K562 (cell line): Measurements from ENCODE around the gene PLTP. TPM values are rescaled to one million over a fixed set of nuclear protein-coding genes. Genes with fewer than 3 reads are reported as not detected.
"Not testable (repeated sequence)": the region's sequence is repeated elsewhere in the genome, so short reads cannot be mapped to it uniquely, and the experiment has no call there.

Source experiments
- ATAC-seq: fragments of 200-7000 bp; cut with Tn5 transposase; 3 replicates; pipeline ENCODE4 v1.9.1; 2020; ENCODE audit warnings: moderate library complexity
- BruUV-seq: library from RNA; stranded (reverse); fragments of 400-500 nt; replicated peaks from 2 replicates; lab custom pipeline; 2021; lab: Mats Ljungman, UMichigan
- CTCF ChIA-PET: fragments of 300-600 bp; formaldehyde crosslinking; extraction: SDS; loops from one replicate; lab custom pipeline; 2021; ENCODE audit warnings: low intra/inter-chr PET ratio; lab: Yijun Ruan, JAX
- POLR2A ChIA-PET: fragments of 300-600, 350-650 bp; sonication (Branson Sonifier 250); formaldehyde crosslinking; extraction: SDS; loops from one replicate; lab custom pipeline; 2021; ENCODE audit warnings: antibody characterized with exemption, inconsistent platforms; lab: Yijun Ruan, JAX
- DNase-seq, 4 experiments: peaks; one replicate each; pipeline versions ENCODE4 v3.0.0 to v3.0.0-alpha.2; 2011 to 2018; ENCODE audit warnings: low spot score in 3 of 4, mixed read lengths in 3 of 4; ENCODE audit errors: extremely low read depth in 1 of 4
- FAIRE-seq: peaks from 2 replicates; lab custom pipeline; 2011; peaks lifted over from hg19 to GRCh38; lab: Jason Lieb, UNC
- H2AFZ ChIP-seq: 2 replicates; pipeline ENCODE4 v1.6.0; 2011; ENCODE audit warnings: low read depth, low read length, control low read depth, inconsistent platforms
- H3K27ac ChIP-seq: fragments of 200-600 bp; 3 replicates; pipeline ENCODE4 v1.8.0; 2011; ENCODE audit warnings: low read depth, mild to moderate bottlenecking, control low read depth, inconsistent platforms, low read length, moderate library complexity, mixed read lengths; ENCODE audit errors: extremely low read depth
- H3K27me3 ChIP-seq, 2 experiments: fragments of 300-600 bp in 1 of 2; 2 replicates in 1 of 2; 3 replicates in 1 of 2; pipeline versions ENCODE4 v1.6.0 to v1.8.0; 2011; ENCODE audit warnings: inconsistent platforms in 2 of 2, low read length in 2 of 2, mild to moderate bottlenecking in 1 of 2, mixed read lengths in 1 of 2, moderate library complexity in 1 of 2; ENCODE audit not compliant: control insufficient read depth in 2 of 2, insufficient read depth in 2 of 2
- H3K36me3 ChIP-seq: fragments of 300-600 bp; 3 replicates; pipeline ENCODE4 v1.8.0; 2011; ENCODE audit warnings: mild to moderate bottlenecking, low read length, inconsistent platforms; ENCODE audit not compliant: control insufficient read depth, insufficient read depth
- H3K4me1 ChIP-seq, 2 experiments: fragments of 200-600 bp in 1 of 2; replicated peaks in 1 of 2; 2 replicates in 1 of 2; 3 replicates in 1 of 2; pipeline versions ENCODE4 v1.5.1 to v1.8.0; 2011; ENCODE audit warnings: inconsistent platforms in 2 of 2, low read length in 2 of 2, mild to moderate bottlenecking in 1 of 2, mixed read lengths in 1 of 2, moderate library complexity in 1 of 2; ENCODE audit not compliant: control insufficient read depth in 2 of 2, insufficient read depth in 2 of 2
- H3K4me2 ChIP-seq: 2 replicates; pipeline ENCODE4 v1.6.1; 2011; ENCODE audit warnings: low read length, control low read depth, inconsistent platforms, mixed read lengths; ENCODE audit not compliant: insufficient read depth
- H3K4me3 ChIP-seq: fragments of 200-600 bp; sonication (generic), shearing (Covaris generic); 2 replicates; pipeline ENCODE4 v1.5.1; 2016; ENCODE audit warnings: control low read depth, inconsistent platforms
- H3K79me2 ChIP-seq: fragments of 200-600 bp; 3 replicates; pipeline ENCODE4 v1.8.0; 2011; ENCODE audit warnings: low read length, inconsistent platforms; ENCODE audit not compliant: control insufficient read depth, insufficient read depth
- H3K9ac ChIP-seq, 2 experiments: 2 replicates each; pipeline versions ENCODE4 v1.6.0 to v1.6.1; 2011; ENCODE audit warnings: low read depth in 2 of 2, low read length in 2 of 2, control low read depth in 1 of 2, inconsistent platforms in 1 of 2, mild to moderate bottlenecking in 1 of 2, mixed read lengths in 1 of 2; ENCODE audit not compliant: insufficient read depth in 1 of 2
- H3K9me1 ChIP-seq: one replicate; pipeline ENCODE4 v1.6.0; 2011; ENCODE audit warnings: inconsistent platforms, mild to moderate bottlenecking, low read length, moderate library complexity; ENCODE audit not compliant: control insufficient read depth, insufficient read depth
- H3K9me3 ChIP-seq: replicated peaks from 2 replicates; pipeline ENCODE4 v1.5.1; 2011; ENCODE audit warnings: low read depth, low read length, inconsistent platforms; ENCODE audit not compliant: control insufficient read depth, insufficient read depth
- H4K20me1 ChIP-seq: replicated peaks from 2 replicates; pipeline ENCODE4 v1.6.1; 2011; ENCODE audit warnings: low read length, inconsistent platforms, mixed read lengths; ENCODE audit not compliant: control insufficient read depth, insufficient read depth
- ARID2 ChIP-seq: fragments of 450-650 bp; IDR thresholded peaks from 2 replicates; pipeline ENCODE4 v1.6.1; 2017; ENCODE audit warnings: antibody characterized with exemption, mild to moderate bottlenecking
- CEBPG ChIP-seq, 3 experiments: fragments of 200-800 bp in 1 of 3; sonication (Bioruptor generic) in 1 of 3; sonication (generic) in 1 of 3; formaldehyde crosslinking in 1 of 3; IDR thresholded peaks in 2 of 3; conservative IDR thresholded peaks in 1 of 3; 2 replicates each; pipeline versions ENCODE4 v1.6.1 to v1.8.0; 2016 to 2022; ENCODE audit warnings: missing compliant biosample characterization in 2 of 3, missing genetic modification characterization in 2 of 3, mild to moderate bottlenecking in 1 of 3, missing genetic modification reagents in 1 of 3
- CXXC5 ChIP-seq: fragments of 250-450 bp; sonication (Bioruptor Pico); IDR thresholded peaks from 2 replicates; pipeline ENCODE4 v1.8.0; 2022; ENCODE audit warnings: inconsistent platforms, mild to moderate bottlenecking, moderate library complexity
- ETV6 ChIP-seq, 3 experiments: fragments of 150-350 bp in 1 of 3; sonication (generic) in 1 of 3; formaldehyde crosslinking in 1 of 3; IDR thresholded peaks; 2 replicates each; pipeline versions ENCODE4 v1.6.1 to v1.8.0; 2014 to 2022; ENCODE audit warnings: borderline replicate concordance in 2 of 3, low read depth in 2 of 3, antibody characterized with exemption in 1 of 3, low read length in 1 of 3, mild to moderate bottlenecking in 1 of 3, missing genetic modification reagents in 1 of 3
- FOSL1 ChIP-seq: fragments of 200-800 bp; sonication (Bioruptor generic); conservative IDR thresholded peaks from 2 replicates; pipeline ENCODE4 v1.6.1; 2016; ENCODE audit warnings: missing genetic modification characterization, missing compliant biosample characterization
- JUND ChIP-seq, 2 experiments: IDR thresholded peaks; 2 replicates in 1 of 2; 3 replicates in 1 of 2; pipeline ENCODE4 v1.6.1; 2011; ENCODE audit warnings: borderline replicate concordance in 2 of 2, low read depth in 2 of 2, low read length in 2 of 2, improper control_type of control experiment in 1 of 2, missing biosample characterization in 1 of 2, missing genetic modification characterization in 1 of 2, missing genetic modification reagents in 1 of 2
- RAD21 ChIP-seq, 2 experiments: fragments of 250-450 bp in 1 of 2; fragments of 450-650 bp in 1 of 2; sonication (Bioruptor Pico) in 1 of 2; formaldehyde crosslinking in 1 of 2; IDR thresholded peaks in 1 of 2; conservative IDR thresholded peaks in 1 of 2; 2 replicates each; pipeline versions ENCODE4 v1.4.0 to v1.8.0; 2020 to 2022; ENCODE audit warnings: mild to moderate bottlenecking in 2 of 2, moderate library complexity in 1 of 2
- RFX1 ChIP-seq: fragments of 450-650 bp; IDR thresholded peaks from 2 replicates; pipeline ENCODE4 v1.6.1; 2016; ENCODE audit warnings: mild to moderate bottlenecking, moderate library complexity
- SAFB ChIP-seq: fragments of 200-400 bp; formaldehyde crosslinking; IDR thresholded peaks from 2 replicates; pipeline ENCODE4 v1.6.1; 2017; ENCODE audit warnings: low read depth, low read length, borderline replicate concordance
- WGBS: fragments of 100-300 bp; shearing (Covaris generic); methylation state at CpG from one replicate; pipeline ENCODE4 v1.1.6; 2016; ENCODE audit warnings: low coverage, mixed read lengths; ENCODE audit not compliant: insufficient coverage; ENCODE audit errors: missing lambda C conversion rate; 5-methylcytosine and 5-hydroxymethylcytosine counted together
- in situ Hi-C: fragments of 300-500 bp; cut with MboI; formaldehyde crosslinking; loops from 4 replicates; pipeline ENCODE4 v1.15.0; 2018; ENCODE audit warnings: inconsistent platforms, mixed read lengths
- intact Hi-C: fragments of 100-400 bp; cut with micrococcal nuclease; formaldehyde crosslinking; loops from 2 replicates; pipeline ENCODE4 v1.14.2; 2022
- polyA plus RNA-seq, 8 experiments: library from polyadenylated mRNA; depleted of rRNA in 4 of 8; stranded (reverse) in 5 of 8; unstranded in 3 of 8; fragments of >200 nt; fragmentation: Nextera tagmentation in 2 of 8; fragmentation: Illumina TruSeq in 1 of 8; extraction: Ambion mirVana in 2 of 8; extraction: Trizol in 1 of 8; gene quantifications; 2 replicates each; pipeline versions ENCODE4 v1.2.1 to v1.2.3, GENCODE V29; 2011 to 2014; ENCODE audit warnings: inconsistent platforms in 1 of 8, missing spikeins in 1 of 8
- total RNA-seq, 7 experiments: library from RNA; depleted of rRNA in 6 of 7; stranded (reverse); fragments of >200 nt in 6 of 7; fragmentation: Illumina TruSeq in 2 of 7; extraction: Trizol in 2 of 7; gene quantifications; 2 replicates each; pipeline versions ENCODE4 v1.2.1 to v1.2.3, GENCODE V29; 2011 to 2021; ENCODE audit warnings: low replicate concordance in 1 of 7

The PLTP gene
- total and polyA plus RNA-seq, 9 of the 15 experiments (the other 6 are each of a cell fraction or from before 2014, with no cell fraction given): 2.8 to 29.3 (median 17.6) TPM

DNA sequence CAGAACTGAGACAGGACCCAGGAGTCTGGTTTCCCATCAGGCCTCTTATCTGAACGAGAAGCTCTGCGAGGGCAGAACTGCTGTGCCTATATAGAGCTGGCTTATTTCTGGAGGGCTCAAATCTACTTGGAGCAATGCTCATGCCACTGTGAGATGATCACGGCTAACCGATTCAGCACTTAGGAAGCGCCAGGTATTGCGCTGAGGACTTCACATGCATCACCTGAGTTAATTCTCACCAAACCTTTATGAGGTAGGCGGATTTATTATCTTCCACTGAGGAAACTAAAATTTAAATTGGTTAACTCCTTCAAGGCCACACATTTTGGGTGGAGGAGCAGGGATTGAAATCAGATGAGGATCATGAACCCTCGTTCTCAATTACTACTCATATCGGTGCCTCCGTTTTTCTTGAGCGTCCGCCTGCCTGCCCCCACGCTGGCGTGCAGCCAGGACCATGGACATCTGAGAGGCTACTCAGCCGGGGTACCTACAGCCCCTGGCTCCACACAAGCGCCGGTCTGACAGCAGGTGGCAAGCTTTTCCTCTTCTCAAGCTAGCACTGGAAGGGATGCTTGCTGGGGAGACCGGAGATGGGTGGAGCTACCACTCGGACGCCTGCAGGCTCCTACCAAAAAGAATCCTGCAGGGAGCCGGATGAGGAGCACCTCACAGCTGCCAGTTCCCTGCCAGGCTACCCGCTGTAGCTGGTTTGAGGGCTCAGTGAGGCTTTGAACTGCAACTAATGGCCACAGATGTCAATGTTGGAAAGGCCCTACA lies 21.5 kb upstream of the PLTP start (continued):
- TF ChIP-seq JUND (IDR thresholded peaks at IDR 0.05; ENCODE audit: borderline replicate concordance, low read depth, low read length) (peak; percentile 54), JUND (tag; IDR thresholded peaks at IDR 0.05; ENCODE audit: borderline replicate concordance, low read depth, low read length) (no peak), ETV6 (IDR thresholded peaks at IDR 0.05; ENCODE audit: borderline replicate concordance in 1 of 2, low read depth in 2 of 2, low read length in 1 of 2) (no peak), ETV6 (CRISPR knock-in tag; IDR thresholded peaks at IDR 0.05; ENCODE audit: borderline replicate concordance) (no peak), FOSL1 (tag) (no peak), RAD21 (CRISPR knock-in tag; conservative IDR thresholded peaks at IDR 0.05 in 1 of 2, IDR thresholded peaks at IDR 0.05 in 1 of 2) (peak; percentile 53 to 66), CEBPG (CRISPR knock-in tag; IDR thresholded peaks at IDR 0.05) (peak; percentile 35; the same call in 1 of the 2 replicates), CEBPG (tag; conservative IDR thresholded peaks at IDR 0.05 in 1 of 2, IDR thresholded peaks at IDR 0.05 in 1 of 2) (no peak), CXXC5 (CRISPR knock-in tag) (peak; percentile 10; the same call in 1 of the 2 replicates), ARID2 (no peak), RFX1 (no peak), SAFB (no peak)
- TF ChIP-seq, all 486 proteins: peak for 27

DNA sequence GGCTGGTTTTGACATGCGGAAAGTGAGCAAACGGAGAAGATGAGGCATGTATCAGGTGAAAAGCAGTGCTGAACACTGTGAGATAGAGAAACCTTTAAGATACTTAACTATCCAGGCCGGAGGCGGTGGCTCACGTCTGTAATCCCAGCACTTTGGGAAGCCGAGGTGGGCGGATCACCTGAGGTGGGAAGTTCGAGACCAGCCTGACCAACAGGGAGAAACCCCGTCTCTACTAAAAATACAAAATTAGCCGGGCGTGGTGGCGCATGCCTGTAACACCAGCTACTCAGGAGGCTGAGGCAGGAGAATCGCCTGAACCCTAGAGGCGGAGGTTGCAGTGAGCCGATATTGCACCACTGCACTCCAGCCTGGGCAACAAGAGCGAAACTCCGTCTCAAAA lies 19.7 kb upstream of the PLTP start:
- WGBS: 88% methylated on average over 14 of the region's 17 CpGs
- H3K9ac ChIP-seq, DNase-seq, H3K4me3 ChIP-seq, ATAC-seq, BruUV-seq, H3K27me3 ChIP-seq, H3K27ac ChIP-seq, H3K4me2 ChIP-seq, in situ Hi-C loops, H4K20me1 ChIP-seq, H2AFZ ChIP-seq, H3K9me1 ChIP-seq, CTCF ChIA-PET, H3K9me3 ChIP-seq, FAIRE-seq, H3K36me3 ChIP-seq: not testable (repeated sequence)
- Histone ChIP-seq H3K4me1 (peaks cover 12 to 20% of the 10 kb centered on the region in 2 experiments; a peak in 4 of 5 replicates), H3K79me2 (peaks cover 15% of the 10 kb centered on the region)
- POLR2A ChIA-PET: interaction anchor here (4.9 kb wide), 1 partner anchor 9 kb away, joined by 91 read pairs; no protein-coding TSS in a partner anchor
- intact Hi-C loops: loop anchor here (10.0 kb wide), 1 partner anchor 137 kb away; the partner anchor contains the start of genes DNTTIP1 and WFDC3
